ENCODE results near the gene CGB7.

The CGB7 gene

DNA sequence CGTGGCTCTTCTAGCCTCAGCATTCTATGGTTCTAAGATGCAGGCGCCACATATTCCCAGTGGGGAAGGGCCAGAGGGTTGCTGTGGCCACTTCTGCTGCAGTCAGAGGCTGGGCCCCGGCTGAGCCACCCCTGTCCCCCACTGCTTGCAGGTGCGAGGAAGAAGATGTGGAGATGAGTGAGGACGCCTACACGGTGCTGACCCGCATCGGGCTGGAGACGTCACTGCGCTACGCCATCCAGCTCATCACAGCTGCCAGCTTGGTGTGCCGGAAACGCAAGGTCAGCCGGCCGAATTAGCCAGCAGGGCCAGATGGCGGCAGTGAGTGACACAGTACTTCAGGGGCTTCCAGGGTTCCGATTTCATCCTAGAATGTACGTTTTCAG is 42.7 kb downstream of the CGB7 start:
- DNase-seq: no peak

DNA sequence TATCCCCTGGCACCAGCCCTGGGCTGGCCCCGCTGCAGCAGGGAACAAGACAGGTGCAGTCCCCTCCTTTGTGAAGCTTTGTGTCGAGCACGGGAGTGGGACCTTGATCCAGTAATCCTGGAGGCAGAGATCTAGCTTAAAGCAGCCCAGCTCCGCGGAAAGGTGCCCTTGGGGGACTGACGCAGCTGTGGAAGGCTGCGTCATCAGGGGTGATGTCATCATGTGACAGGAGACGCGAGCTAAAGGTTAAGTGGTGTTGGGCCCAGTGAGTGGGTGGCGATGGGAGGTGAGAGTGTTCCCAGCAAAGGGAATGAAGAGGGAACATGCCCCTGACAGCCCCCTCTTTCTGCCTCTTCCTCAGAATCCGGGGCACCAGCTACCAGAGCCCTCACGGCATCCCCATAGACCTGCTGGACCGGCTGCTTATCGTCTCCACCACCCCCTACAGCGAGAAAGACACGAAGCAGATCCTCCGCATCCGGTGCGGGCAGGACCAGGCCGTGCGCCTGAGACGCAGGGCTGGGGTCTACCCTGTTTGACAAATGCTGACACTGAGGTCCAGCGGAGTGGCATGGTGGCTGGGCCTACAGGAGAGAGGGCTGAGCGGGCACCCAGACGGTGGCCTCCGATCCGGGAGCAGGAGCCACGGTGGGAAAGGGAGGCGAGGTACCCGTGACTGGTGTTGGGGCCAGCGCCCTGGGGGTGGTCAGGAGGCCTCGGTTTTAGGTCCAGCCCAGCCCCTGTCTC is 43.3 kb downstream of the CGB7 start:
- DNase-seq: no peak

DNA sequence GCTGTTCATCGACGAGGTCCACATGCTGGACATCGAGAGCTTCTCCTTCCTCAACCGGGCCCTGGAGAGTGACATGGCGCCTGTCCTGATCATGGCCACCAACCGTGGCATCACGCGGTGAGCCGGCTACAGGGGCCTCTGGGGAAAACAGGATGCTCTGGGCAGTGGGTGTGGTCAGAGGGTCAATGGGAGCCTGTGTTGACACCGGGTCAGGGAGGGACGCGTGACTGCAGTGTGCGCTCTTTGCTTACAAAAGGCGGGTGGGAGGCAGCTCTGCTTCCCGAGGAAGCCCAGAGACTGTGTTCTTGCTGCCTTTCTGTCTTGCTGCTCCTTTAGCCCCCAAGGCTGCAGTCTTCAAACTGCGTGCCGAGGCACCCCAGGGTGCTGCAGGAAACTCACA is 46.4 kb downstream of the CGB7 start:
- DNase-seq: no peak

- DNase-seq: no peak
These were observed 47.1 kb downstream of the CGB7 start for GRCh38 chr19:49010453-49010852.

- DNase-seq: no peak
These were observed 47.7 kb downstream of the CGB7 start for GRCh38 chr19:49009828-49010227.

GRCh38 chr19:49006905-49007304 is 50.6 kb downstream of the CGB7 start:
- no peak for DNase-seq

GRCh38 chr19:49004964-49005614 is 52.5 kb downstream of the CGB7 start:
- no peak for DNase-seq
